ENCODE data around the gene SH3TC2.

The SH3TC2 gene

DNA sequence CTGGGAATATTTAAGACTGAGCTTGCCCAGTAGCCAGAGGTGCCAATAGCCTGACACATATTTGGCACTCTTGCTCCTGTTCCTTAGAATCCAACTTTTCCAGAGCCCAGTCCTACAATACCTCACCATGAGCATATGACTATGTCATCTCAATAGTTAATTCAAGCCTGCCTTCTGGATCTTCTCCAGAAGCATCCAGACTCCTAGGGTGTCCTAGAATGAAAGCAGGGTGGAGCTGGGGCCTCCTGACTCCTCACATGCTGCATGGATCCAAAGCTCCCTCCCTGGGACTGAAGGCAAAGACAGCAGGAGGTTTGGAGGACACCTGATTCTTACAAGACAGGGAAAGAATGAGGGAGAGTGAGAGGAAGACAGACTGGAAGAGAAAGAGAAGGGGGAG is 37.9 kb downstream of the SH3TC2 start:
- DNase-seq: no peak

DNA sequence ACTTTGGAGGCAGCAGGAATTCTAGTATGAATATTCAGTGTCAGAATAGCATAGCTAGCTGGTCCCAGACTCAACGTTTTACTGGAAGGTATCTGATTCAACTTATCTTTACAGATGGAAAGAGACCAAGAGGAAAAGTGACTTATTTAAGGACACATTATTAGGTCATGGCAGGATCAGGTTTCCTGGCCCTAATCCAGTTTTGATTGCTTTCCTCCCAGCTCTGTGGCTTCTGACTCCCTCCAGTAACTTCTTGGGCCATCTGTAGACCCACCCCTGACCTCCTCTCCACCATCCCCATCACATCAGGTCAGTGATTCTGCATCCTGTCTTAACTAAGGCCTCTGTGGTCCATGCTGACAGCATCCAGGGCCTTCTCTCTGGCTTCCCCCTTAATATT is 38.4 kb downstream of the SH3TC2 start:
- DNase-seq: no peak

DNA sequence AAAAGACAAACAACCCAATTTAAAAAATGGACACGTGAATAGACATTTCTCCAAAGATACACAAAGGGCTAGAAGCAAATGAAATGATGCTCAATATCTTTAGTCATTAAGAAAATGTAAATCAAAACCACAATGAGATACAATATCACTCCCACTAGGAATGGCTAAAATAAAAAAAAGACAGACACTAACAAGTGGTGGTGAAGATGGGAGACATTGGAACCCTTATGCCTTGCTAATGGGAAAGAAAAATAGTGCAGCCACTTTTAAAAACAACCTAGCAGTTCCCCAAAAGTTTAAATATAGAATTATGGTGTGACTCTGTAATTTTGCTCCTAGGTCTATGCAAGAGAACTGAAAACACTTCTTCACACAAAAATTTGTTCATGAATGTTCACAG is 40.7 kb downstream of the SH3TC2 start:
- DNase-seq: no peak

DNA sequence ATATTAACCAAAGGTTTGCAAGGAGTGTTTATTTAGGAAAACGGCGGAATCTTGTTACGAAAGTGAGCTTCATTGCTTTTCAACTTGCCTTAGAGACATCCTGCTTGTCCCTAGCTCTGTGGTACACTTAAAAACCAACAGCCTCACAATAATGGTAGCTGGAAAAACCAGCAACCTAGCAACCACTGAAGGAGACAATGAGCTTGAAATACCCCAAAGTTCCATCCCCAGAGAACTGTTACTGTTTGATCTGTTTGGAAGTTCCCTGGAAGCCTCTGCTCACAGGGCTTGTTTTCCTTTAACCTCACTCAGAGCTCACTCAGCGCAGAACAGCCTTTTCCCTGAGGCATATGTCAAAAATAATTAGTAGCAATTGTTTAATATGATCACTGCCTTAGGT is 43.2 kb downstream of the SH3TC2 start:
- no peak for DNase-seq

DNA sequence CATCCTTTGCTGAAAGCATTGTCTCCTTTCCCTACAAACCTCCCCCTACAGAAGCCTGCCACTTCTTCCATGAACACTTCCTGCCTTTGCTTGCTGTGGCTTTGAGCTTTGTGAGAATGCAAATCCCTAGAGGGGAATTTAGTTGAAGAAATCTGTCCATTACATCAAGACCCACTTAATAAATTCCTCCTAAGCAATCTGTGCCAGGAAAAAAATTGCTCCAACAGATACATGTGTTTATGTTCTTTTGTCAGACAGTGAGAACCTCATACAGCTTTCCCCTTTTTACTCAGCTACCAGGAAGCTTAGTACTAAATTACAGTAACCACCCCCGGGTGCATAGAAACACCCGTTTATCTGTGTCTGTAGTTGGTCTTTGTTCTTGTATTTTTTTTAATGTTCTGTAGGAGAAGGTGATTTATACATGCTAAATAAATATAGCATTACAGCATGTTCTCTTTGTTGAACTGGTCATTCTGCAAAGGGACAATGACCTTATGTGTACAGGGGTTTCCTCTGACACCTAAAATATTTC is 43.9 kb downstream of the SH3TC2 start:
- no peak for DNase-seq

DNA sequence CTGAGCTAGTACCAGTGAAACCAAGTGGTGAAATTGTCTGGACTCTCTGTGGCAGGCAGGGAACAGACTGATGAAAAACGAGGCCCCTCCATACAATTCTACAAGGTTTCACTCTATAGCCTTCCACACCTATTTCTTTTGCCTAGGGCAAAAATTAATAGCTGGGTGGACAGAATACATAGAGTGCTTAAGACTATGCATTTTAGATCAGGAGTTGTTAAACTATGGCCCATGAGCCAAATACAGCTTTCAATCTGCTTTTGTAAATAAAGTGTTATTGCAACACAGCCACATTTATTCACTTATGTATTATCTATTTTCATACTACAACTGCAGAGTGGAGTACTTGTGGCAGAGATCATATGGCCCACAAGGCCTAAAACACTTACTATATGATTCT is 45.2 kb downstream of the SH3TC2 start:
- DNase-seq: no peak

DNA sequence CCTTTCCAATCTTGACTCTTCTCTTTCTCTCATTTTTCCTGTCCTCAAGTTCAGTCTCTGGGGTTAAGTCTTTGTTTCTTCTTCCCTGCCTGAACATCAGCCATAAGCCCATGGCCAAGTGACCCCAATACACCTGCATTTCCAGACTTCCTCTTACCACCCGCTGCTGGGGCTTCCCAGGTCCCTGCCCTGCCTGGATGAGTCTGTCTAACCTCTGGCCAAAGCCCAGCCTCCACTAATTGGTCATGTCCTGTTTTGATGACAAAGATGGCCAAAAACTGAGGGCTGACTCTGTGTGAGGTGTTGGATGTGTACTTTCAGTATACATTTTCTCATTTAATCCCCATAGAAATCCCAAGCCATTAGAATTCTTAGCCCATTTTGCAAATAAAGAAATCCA is 47.3 kb downstream of the SH3TC2 start:
- DNase-seq: no peak

DNA sequence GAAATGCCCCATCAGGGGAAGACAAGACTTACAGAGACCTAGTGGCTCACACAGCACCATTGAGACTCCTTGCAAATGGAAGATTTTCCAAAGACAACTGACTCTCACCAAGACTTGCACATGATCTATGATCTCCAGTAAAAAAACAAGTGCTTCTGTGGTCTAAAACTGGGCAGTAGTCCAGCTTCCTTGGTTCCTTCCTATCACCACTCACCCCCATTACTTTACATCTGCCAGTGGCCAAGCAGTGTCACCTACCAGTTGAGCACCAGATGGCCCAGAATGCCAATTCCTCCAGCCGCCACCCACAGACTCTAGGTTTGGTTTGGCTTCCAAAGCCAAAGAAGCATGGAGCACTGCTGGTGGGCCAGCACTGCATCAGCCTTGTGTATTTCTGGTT is 47.7 kb downstream of the SH3TC2 start:
- DNase-seq: no peak

DNA sequence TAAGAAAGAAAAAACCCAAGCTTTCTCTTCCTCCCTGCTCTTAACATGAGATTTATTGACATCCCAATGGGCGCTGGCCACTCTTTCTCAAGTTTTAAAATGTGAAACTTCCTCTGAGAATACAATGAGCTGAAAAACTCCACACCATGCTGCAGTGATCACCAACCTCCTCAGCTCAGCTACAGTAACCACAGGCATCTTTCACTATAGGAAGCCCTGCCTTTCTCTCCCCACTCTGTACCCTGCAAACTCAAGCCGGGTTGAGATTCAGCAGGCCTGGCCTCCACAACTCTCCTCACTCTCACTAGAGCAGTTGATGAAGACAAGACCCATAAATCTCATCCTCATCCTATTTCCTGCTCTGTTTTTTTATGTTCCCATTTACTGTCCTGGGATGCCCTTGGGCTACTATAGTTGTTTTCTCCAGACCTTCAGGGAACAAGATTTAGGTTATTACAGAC is 48.3 kb downstream of the SH3TC2 start:
- no peak for DNase-seq

DNA sequence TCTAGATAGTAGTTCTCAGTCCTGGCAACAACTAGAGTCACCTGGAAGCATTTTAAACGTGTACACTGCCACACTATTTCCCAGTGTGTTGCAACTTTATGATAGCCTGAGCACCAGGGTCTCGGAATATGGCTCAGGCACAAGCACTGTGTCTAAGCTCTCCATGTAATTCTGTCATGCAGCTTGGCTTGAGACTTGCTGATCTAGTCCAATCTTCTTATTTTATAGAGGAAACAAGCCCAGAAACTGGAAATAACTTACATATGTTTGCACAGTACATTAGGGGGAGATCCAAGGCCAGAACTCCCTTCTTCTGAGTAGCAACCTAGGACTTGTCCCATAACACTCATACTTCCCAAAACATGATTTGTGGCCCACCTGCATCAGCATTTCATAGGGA is 49.1 kb downstream of the SH3TC2 start:
- DNase-seq: no peak

DNA sequence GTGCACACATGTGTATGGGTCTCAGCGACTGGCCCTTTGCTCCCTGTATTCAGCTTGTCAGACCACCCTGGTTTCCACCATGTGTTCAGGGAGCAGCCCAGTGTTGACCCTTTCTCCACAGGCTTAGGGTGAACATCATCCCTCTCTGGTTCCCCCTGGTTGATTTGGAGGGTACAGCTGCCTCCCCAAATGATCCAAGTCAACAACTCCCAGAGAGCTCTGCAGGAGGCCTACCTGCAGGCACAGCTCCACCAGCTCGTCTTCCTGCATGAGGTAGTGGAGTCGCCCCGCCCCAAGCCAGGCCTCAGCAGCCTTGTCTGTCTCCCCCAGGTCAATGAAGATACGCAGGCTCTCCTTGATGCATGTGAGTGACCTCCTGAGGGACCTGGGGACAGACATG is 50.5 kb downstream of the SH3TC2 start:
- no peak for DNase-seq

DNA sequence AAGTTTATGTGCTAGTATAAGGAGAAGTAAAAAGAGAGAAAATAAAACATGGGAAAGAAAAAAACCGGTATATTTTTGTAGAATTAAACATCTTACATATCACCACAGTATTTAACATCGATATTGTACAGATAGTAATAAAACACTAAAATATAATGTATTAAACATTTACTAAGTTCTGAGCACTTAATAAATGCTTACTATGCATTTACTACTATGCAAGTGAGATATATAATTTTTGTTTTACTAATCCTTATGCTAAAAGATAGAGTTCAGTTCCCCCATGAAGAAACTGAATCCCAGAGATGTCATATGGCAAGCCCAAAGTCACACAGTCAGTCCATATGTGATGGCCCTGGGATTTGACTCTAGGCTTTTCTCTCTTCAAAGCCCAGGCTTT is 51.1 kb downstream of the SH3TC2 start:
- no peak for DNase-seq

DNA sequence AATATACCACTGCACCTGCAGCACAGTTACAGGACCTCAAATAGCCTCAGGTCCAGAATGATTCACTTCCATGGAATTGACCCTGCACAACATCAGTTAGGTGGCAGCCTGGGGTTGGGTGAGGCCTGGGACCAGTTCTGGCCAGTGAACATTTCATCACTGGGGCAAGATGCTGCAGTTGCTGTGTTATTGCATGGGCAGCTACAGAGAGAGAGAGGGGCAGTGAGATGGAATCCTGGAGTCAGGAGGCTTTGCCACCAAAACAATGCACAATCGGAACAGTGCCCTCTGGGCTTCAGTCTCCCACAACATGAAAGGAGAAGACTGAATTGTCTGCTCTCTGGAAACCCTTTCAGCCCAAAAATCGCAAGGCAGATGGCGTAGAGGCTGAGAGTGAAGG is 51.8 kb downstream of the SH3TC2 start:
- DNase-seq: no peak

DNA sequence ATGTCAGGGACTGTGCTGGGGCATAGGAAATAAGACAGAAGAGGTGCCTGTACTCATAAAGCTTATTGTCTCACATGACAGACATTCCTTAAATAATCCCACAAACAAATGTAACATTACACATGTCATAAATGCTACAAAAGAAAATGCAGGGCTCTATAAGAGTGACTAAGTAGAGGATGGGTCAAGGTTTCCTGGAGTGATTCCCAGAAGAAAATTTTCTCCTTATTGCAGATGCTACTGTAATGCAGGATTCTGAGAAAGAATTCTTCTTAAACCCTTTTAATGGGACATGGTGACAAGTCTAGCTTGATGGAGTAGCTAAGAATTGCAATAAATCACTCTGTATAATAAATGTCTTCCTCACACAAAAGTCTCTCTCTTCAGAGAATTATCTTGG is 55.7 kb downstream of the SH3TC2 start:
- DNase-seq: no peak

DNA sequence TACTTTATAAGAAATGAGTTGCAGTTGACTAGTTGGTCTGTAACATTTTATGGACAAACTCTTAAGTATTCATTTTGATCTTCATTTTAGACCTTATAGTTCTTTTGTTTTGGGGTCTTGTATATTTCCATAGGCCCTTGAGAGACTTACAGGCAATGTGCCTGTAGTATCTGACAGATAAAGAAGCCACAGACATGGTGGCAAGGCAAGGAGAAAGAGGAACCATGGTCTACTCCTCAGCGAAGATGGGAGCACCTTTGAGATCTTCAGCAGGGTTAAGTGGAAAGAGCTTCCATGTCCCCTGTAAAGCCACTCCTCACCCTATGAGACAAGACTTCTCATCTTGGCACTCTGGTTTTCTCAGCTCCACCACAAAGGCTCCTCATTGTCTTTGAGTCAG is 56.4 kb downstream of the SH3TC2 start:
- no peak for DNase-seq

DNA sequence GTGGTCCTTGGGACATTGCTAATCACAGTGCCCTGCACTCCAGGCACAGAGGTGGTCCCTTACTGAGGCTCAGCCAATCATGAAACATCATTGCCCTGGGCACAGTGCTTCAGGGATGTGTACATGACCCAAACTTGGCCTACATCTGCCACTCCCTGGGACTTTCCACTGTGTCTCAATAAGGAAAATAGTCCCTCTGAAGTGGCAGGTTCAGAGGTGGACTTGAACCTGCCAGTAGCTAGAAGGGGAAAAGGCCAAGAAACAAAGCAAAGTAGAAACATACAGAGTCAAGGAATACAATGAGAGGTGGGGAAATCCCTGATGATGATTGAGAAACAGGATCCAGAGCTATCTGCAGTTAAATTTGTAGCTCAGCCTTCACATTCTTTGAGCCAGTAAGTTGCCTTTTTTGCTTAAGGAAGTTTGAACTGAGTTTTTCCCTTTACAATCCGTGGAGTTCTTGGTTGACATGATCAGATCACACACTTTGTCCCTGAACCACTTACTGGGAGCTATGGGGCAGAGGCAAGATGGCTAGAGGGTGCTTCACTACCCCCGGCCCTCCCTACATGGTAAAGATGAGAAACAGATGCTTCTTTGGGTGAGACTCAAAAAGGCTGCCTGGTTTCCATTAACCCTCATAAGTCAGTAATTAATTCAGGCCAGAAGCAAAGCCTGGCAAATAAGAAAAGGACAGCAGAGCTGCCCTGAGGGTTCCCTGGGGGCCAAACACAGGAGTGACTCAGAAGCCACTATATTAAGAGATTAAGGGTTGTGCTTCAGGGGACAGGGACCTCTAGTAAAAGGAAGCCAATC is 57.6 kb downstream of the SH3TC2 start:
- no peak for DNase-seq

DNA sequence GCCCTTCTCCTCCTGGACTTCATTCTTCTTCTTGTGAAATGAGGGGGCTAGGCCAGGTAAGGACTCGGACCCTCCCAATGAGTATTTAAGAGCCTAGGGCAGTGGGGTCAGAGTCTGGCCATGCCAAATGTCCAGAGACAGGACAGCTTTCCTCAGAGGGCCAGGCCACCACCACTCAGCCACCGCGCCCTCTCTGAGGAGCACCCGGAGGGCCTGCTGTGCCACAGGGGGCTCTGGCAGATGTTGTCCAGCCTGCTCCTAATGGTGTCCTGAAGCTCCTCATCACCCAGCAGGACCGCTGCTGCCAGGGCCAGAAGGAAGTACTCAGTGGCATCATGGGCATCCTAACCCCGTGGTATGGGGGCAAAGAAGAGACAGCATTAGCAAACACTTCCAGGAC is 58.3 kb downstream of the SH3TC2 start:
- no peak for DNase-seq

DNA sequence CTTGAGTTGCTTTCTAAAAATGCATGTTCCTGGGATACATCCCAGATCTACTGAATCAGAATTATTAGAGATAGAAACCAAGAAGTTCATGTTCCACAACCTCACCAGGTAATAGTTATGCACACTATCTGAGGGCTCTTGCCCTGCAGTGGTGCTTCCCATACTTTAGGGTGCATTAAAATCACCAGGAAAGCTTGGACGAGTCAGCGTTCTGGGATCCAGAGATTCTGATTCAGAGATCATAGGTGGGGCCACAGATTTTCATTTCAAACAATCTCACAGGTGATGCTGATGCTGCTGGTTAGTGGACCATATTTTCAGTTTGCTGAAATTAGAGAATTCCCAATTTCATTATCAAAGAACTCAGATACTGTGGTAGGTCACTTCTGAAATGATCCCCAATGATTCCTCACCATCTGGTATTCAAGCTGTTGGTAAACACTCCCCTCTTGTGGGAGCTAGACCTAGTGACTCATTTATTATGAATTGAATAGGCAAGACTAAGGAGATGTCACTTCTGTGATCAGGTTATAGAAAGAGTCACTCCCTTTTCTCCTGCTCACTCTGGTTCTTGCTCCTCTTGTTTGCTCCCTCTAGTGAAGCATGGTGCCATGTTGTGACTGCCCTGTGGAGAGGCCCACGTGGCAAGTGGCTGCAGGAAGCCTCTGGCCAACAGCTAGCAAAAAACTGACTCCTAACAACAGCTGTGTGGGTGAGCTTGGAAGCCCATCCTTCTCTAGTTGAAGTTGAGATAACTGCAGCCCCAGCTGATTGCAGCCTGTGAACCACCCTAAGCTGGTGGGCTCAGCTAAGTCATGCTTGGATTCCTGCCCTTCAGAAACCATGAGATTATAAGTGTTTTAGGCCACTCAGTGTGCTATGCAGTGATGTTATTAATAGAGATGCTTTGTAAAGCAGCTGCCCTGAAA is 59.8 kb downstream of the SH3TC2 start:
- DNase-seq: no peak

DNA sequence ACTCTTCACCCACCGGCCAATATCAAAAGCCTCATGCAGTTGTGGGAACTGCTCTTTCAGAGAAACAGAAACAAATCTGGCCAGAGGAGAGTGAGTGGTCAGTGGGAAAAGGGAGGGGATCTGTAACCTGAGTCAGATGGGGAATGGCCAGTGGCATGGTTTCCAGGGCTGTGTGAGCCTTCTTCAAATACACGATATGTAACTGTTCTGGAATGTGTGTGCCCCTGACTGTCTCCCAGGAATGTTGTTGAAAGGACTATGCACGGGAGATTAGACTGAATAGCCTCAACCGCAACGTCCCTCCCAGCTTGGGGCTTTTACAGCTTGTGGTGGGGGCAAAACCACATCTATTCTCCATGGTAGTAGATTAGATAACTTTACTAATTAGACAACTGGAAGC is 60.8 kb downstream of the SH3TC2 start:
- DNase-seq: no peak

DNA sequence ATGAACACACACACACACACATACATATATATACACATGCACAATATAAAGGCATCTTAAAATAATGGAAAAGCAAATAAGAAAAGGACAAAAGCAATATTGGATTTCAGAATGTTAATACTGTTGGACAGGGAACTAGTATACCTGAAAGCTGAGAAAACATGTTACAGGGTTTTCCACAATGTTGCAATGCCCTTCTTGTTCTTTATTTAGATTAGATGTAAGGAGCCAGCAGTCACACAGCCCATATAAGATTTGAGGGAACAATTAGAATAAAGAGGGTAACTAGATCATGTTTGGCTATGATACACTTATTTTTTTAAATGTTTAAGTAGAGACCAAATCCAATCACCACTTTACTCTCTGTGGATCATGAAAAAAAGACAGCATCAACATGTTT is 61.7 kb downstream of the SH3TC2 start:
- DNase-seq: no peak

DNA sequence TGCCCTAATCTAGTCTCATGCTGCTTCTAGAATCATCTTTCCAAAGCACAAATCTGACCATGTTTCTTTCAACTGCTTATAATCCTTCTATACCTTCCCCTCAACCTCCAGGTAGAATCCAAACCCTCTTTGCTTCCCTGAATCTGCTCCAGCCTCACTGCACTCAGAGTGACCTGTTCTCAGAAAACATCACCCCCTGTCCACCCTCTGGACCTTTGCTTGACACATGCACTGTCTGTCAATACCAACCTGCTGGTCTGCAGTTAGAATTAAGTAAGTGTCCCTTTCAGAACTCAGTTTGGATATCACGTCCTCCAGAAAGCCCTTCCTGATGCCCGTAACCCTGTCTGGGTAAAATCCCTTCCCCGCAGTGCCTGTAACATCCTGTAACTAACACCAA is 63.1 kb downstream of the SH3TC2 start:
- DNase-seq: no peak

DNA sequence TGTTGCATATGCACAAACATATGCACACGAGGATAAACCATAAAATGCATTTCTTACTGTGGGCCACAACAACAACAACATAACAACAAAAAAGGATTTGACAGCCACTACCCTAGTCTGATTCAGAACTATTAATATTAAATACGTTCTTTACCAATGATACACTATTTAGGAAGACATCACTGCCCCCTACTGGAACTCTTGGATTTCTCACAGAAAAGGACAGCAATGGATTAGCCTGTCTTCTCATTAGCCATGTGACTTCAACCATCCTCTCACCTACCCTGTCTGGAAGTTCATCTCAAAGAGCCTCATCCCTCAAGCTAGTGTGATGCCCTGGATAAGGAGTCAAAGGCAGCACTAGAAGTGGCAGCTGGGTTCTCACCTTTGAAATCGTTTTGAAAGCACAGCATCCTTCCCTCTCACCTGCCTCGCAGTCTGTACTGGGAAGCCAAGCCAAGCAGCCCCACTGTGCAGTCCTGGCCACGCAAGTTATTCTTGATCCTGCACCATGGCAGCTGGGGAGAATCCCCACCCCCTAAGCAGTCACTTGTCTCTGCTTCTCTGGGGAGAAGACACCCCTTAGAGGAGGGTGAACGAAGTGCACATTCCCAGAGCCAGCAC is 64.6 kb downstream of the SH3TC2 start:
- peak; percentile 12 for DNase-seq

DNA sequence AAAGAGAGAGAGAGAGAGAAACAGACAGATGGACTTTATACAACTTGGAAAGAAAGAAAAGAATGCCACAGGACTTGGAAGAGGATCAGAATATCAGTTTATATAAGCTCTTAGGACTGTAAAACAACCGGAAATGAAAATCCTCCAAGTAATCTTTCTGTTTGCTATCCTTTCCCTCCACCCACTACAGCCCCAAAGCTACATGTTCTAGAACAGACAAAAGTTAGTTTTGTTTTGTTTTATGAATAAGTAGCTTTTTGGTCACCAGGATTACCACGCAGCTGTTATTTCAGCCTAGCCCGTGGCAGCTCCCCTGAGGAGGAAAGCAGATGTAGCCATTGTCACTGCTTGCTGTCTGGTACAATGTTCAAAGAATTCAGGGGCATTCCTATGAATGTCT is 66.6 kb downstream of the SH3TC2 start:
- no peak for DNase-seq
